HG02840 (cell line): ENCODE measurements around the gene CAB39L.

ENCODE experiments used
- ATAC-seq: cut with Tn5 transposase; IDR thresholded peaks from one replicate; pipeline ENCODE4 v1.9.1; 2021; ENCODE audit warnings: mild to moderate bottlenecking, moderate library complexity, moderate number of reproducible peaks; ENCODE audit not compliant: unreplicated experiment, low FRiP score

The CAB39L gene

GRCh38 chr13:49315756-49316482 lies 127.9 kb downstream of the CAB39L start:
- no peak for ATAC-seq

- no peak for ATAC-seq
Measured at GRCh38 chr13:49315036-49315565, 128.8 kb downstream of the CAB39L start.

DNA sequence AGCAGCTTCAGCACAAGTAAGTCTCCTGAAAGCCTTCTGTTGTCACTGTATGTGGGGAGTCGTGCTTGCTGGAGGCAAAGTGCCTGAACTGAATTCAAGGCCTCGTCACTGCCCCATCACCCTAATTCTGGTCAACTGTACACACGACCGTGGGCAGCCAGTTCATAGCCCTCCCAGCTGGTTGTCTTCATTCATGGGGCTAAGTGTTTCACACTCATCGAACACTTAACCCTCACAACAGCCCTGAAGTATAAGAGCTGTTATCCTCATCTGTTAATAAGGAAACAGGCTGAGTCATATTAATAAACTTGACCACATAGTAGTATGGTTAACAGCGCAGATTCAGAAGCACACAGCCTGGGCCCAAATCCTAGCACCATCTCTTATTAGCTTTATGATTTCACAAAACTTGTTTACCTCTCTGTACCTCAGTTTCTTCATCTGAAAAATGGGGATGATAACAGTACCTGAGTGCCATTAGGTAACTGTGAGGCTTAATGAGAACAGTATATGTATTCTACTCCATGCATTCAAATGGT lies 129.5 kb downstream of the CAB39L start:
- ATAC-seq = no peak

GRCh38 chr13:49311816-49312215 lies 132.0 kb downstream of the CAB39L start:
- ATAC-seq = no peak

DNA sequence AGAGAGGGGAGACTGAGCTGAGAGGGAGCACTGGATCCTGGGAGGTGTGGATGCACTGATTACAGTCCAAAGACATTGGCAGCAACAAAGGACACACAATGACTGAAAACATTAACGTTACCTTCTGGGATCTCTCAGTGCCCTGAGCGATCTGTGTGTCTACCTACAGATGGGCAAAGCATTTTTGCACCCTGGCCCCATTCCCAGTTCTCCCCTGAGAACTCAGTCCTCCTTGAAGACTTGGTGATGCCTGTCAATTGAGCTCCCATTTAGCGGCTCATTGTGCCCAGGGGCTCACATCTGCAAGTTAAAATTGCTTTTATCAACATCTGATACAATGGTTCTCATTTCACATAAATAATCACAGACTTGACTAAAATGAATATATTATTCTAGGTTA lies 133.6 kb downstream of the CAB39L start:
- ATAC-seq = no peak

GRCh38 chr13:49308921-49309408 lies 134.9 kb downstream of the CAB39L start:
- ATAC-seq = no peak

DNA sequence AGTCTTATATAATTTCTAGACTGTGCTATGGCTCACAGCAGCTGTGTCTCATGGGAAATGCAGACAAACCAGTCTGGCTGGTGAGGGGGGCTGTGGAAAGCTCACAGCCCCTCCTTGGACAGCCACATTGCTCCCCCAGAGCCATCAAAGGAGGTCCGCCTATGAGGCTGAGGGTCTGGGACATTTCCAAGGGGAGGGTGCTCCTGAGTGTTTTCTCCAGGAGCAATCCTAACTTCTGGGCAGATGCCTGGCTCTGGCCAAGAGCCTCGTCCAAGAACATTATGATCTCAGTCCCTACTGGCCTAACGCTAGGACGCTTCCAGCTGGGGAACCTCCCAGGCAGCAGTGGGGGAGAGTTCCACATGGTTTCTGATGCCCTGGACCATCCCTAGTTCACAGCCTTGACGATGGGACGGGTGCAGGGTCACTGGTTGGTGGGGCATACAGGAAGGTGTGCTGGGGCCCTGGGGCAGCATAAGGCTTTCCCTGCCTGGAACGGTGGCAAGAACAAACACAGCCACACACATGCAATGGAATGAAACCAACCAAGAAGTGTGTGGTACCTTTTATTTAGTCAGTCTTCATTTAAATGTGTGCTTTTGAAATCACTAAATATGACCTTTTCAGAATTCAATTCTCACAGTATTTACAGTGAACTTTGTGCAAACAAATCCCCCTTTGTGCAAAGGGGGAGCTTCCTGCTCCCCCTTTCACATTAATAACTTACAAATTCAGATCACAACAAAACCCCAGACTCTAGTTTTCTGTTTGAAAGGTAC lies 135.6 kb downstream of the CAB39L start:
- no peak for ATAC-seq

DNA sequence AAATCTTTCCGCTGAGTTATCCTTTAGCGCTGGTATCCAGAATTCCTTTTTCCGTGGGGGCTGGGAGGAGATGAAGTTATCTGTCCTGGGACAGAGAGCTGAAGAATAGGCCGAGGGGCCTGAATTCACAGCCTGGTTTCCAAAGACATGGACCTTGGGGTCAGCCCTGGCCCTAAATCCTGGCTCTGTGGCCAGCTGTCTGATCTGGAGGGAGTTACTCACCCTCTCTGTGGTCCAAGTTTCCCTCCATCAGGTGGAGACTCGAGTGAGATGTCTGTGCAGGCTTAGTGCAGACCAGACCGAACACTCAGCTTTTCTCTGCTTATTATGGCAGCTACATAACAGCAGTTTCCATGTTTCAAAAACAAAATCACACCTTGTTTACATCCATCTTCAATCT lies 136.5 kb downstream of the CAB39L start:
- ATAC-seq = no peak

GRCh38 chr13:49305792-49306425 lies 138.0 kb downstream of the CAB39L start:
- ATAC-seq = no peak

DNA sequence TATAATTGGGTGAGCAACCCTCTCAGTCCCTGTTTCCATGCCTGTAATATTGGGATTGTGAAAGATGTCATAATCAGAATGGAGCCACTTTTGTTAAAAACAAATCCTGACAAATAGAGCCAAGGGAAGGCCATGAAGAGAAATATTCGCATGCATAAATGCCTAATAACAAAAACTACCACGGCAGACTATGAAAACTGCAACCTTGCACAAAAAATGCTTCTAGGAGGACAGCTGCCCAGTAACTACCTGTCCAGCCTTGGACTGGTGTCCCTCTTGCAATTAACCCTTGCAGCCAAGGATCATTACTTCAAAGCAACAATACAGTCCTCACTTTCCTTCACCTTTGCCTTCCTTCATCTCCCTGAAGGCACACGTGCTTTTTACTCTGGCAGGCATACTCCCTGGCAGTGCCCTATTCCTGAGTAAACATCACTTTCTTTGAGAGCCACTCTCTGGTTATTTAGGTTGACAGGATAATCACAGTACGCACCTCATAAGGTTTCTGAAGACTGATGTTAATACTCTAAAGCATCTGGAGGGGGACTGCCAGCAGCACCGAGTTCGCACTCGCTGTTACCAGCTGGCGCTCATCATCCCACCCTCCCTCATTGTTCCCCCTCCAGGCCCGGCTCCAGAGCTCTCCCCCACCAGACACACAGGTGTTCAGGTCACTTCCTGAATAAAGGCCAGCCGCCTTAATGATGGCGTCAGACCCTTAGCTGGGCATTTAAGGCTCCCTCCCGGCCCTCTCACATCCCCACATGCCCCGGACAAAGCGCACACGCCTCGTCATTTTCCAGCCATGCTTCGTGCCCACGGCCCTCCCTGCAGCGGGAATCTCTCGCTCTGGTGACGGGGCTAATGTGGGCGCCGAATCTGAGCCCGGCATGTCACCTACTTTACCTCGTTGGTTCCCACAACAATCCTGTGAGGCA lies 138.8 kb downstream of the CAB39L start:
- ATAC-seq = no peak

DNA sequence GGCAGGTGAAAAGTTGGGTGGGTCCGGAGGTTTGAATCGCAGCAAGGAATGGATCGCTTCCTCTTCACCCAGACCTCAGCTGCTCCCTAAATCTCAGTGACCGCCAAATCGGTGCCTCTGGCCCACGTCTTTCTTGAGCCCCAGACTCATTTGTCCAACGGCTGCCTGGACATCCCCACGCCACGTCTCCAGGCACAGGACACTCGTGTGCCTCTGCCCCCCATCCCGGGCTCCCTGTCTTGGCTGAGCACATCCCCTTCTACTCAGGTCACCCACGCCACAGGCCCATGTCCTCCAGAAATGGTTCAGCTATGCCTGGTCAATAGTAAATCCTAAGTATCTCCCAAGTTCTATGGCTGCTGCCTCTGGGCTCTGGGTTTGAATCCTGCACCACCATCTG lies 139.5 kb downstream of the CAB39L start:
- no peak for ATAC-seq

DNA sequence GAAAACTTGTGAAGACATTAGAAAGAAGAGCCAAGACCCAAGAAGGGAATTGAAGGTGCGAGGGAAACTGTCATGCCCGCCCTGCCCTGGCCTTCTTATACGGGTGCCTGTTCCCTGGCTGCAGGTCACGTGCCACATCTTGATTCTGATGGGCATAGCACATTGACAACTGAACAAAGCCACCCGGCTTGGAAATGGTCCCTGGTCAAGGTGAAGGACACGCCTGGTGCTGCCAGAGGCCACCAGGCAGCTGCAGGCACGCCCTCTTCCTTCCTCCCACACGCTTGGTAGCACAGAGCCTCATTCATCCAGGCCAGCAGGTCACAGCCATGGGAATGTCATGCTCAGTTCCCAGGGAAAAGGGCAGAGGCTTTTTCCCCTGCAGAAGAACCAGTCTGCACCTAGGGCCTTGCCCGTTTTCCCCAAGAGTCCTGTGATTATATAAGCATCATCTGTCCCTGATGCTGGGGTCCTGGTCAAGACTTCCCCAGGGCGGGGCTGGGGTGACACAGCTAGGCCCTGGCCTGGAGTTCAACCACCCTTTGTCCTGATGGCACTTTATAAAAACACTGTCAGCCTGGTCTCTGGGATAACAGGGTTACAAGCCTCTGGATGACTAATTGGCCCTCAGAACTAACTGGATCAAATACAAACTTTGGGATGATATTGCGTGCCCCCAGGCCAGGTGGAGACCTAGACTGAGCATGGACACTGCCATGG lies 140.2 kb downstream of the CAB39L start:
- no peak for ATAC-seq

DNA sequence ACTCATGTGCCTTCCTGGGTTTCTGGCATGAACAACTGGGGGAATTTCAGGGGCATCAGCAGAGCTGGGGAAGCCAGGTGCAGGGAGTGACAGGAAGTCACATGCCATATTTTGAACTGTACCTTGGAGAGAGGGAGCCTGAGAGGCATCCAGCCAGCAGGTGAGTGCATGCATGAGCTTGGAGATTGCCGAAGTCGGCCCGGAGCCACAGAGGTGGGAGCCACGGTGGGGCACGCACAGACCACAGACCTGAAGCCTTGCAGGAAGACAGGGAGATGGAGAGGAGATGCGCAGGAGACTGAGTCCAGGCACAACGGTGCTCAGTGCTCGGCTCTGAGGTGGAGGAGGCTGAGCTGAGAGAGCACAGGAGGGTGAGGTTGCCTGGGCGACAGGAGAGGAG lies 141.0 kb downstream of the CAB39L start:
- ATAC-seq = no peak

- ATAC-seq = no peak
Measured at GRCh38 chr13:49302222-49302621, 141.6 kb downstream of the CAB39L start.

GRCh38 chr13:49300739-49301589 lies 142.9 kb downstream of the CAB39L start:
- ATAC-seq = peak; percentile 61

DNA sequence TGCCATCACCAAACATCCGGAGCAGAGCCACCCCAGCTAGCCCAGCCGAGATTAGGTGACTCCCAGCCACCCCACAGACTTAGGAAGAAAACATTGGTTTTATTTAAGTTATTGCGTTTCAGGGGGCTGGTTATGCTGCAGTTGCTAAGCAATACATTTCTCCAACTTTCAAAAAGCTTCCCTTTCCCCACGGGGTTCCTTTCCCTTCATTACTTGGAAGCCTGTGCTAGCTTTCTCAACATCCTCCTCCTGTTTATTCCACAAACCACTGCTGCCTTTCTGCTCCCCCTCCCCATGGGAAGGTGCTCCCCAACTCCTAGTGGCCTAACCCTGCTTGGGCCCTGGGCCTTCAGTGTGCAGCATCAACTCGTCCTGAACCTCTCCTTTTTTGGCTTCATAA lies 143.6 kb downstream of the CAB39L start:
- ATAC-seq = no peak

GRCh38 chr13:49298903-49299605 lies 144.8 kb downstream of the CAB39L start:
- ATAC-seq = no peak

DNA sequence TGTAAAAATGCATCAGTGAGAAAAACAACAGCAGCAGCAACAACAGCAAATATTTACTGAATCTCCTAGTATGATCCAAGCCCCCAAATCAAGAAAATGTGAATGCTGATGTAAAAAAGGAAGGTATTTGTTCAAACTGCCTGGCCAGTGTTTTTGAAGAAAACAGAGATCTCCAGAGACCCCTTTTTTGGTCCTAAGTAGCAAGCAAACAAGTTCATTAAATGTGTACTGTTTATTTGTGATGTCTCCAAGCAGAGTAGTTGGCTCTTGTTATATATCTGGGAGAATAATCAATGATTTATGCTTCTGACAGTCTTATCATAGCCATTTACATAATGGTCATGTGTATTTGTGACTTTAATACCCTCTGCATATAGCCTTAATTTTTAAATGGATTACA lies 145.4 kb downstream of the CAB39L start:
- ATAC-seq = no peak
